EH (cell line): ENCODE measurements around the gene JMJD1C.
"Not testable (repeated sequence)": the region's sequence is repeated elsewhere in the genome, so short reads cannot be mapped to it uniquely, and the experiment has no call there.

ENCODE experiments used
- DNase-seq: peaks from one replicate; pipeline ENCODE4 v3.0.0-alpha.2; 2015; ENCODE audit warnings: low read depth

Gene JMJD1C

GRCh38 chr10:63166742-63167258, 299.0 kb downstream of the JMJD1C start:
- peak; percentile 77 for DNase-seq

GRCh38 chr10:63165249-63165648, 300.5 kb downstream of the JMJD1C start:
- no peak for DNase-seq

GRCh38 chr10:63164166-63164623, 301.6 kb downstream of the JMJD1C start:
- DNase-seq, result no peak

- DNase-seq, result no peak
Measured at GRCh38 chr10:63161592-63161991, 304.2 kb downstream of the JMJD1C start.

- peak; percentile 84 for DNase-seq
Measured at GRCh38 chr10:63157845-63158624, 307.7 kb downstream of the JMJD1C start.

GRCh38 chr10:63156236-63156635, 309.5 kb downstream of the JMJD1C start:
- DNase-seq, result peak; percentile 54

- DNase-seq, result no peak
Measured at GRCh38 chr10:63155388-63156020, 310.3 kb downstream of the JMJD1C start.

GRCh38 chr10:63154546-63155387, 311.0 kb downstream of the JMJD1C start:
- DNase-seq, result no peak

GRCh38 chr10:63153868-63154545, 311.8 kb downstream of the JMJD1C start:
- DNase-seq, result not testable (repeated sequence)

- no peak for DNase-seq
Measured at GRCh38 chr10:63150745-63151144, 315.0 kb downstream of the JMJD1C start.

- DNase-seq, result no peak
Measured at GRCh38 chr10:63146503-63146902, 319.3 kb downstream of the JMJD1C start.

- DNase-seq, result peak; percentile 44
Measured at GRCh38 chr10:63145782-63146181, 320.0 kb downstream of the JMJD1C start.

GRCh38 chr10:63143987-63144386, 321.8 kb downstream of the JMJD1C start:
- DNase-seq, result no peak

- DNase-seq, result no peak
Measured at GRCh38 chr10:63142136-63142535, 323.6 kb downstream of the JMJD1C start.

- no peak for DNase-seq
Measured at GRCh38 chr10:63140077-63140476, 325.7 kb downstream of the JMJD1C start.

GRCh38 chr10:63137306-63137705, 328.5 kb downstream of the JMJD1C start:
- peak; percentile 44 for DNase-seq

- DNase-seq, result peak; percentile 63
Measured at GRCh38 chr10:63133821-63134557, 331.8 kb downstream of the JMJD1C start.

GRCh38 chr10:63133056-63133820, 332.5 kb downstream of the JMJD1C start, which contains the start of gene NRBF2:
Gene NRBF2 (plus strand): TSS chr10:63133328. CDS start chr10:63133471, 143 bp downstream.
- peak; percentile 98 for DNase-seq

GRCh38 chr10:63132651-63133055, 333.1 kb downstream of the JMJD1C start:
- no peak for DNase-seq

GRCh38 chr10:63129888-63130287, 335.9 kb downstream of the JMJD1C start:
- no peak for DNase-seq
